IMR-90 (cell line): ENCODE measurements around the gene AFAP1L2. TPM values are rescaled to one million over a fixed set of nuclear protein-coding genes. Genes with fewer than 3 reads are reported as not detected.

Experiments
- ATAC-seq: fragments of 200-7000 bp; cut with Tn5 transposase; 2 replicates; pipeline ENCODE4 v1.9.1; 2020; ENCODE audit warnings: low read depth, mild to moderate bottlenecking, moderate library complexity
- BruUV-seq: library from RNA; stranded (reverse); fragments of 400-500 nt; replicated peaks from 2 replicates; lab custom pipeline; 2021; lab: Mats Ljungman, UMichigan
- CTCF ChIA-PET: fragments of 300-600 bp; formaldehyde crosslinking; extraction: SDS; loops from one replicate; lab custom pipeline; 2021; ENCODE audit warnings: antibody characterized with exemption; lab: Yijun Ruan, JAX
- POLR2A ChIA-PET: fragments of 300-600 bp; sonication (Branson Sonifier 250); formaldehyde crosslinking; loops from one replicate; lab custom pipeline; 2022; ENCODE audit warnings: antibody characterized with exemption; ENCODE audit not compliant: unreplicated experiment; lab: Charles Lee
- DNase-seq: peaks from one replicate; pipeline ENCODE4 v3.0.0; 2013
- H2AFZ ChIP-seq: replicated peaks from 2 replicates; pipeline ENCODE3; 2013; ENCODE audit warnings: low read length, mild to moderate bottlenecking; ENCODE audit not compliant: poor library complexity
- H2AK5ac ChIP-seq: 2 replicates; pipeline ENCODE4 v1.6.1; 2013; ENCODE audit warnings: low read depth, low read length, inconsistent platforms
- H2AK9ac ChIP-seq: replicated peaks from 2 replicates; pipeline ENCODE3; 2013; ENCODE audit warnings: mild to moderate bottlenecking, low read depth, low read length, moderate library complexity; ENCODE audit not compliant: poor library complexity
- H2BK120ac ChIP-seq: 2 replicates; pipeline ENCODE4 v1.6.1; 2013; ENCODE audit warnings: low read depth, low read length, inconsistent platforms
- H2BK15ac ChIP-seq: 3 replicates; pipeline ENCODE4 v1.6.1; 2013; ENCODE audit warnings: low read depth, low read length, inconsistent platforms
- H2BK20ac ChIP-seq: 2 replicates; pipeline ENCODE4 v1.6.1; 2013; ENCODE audit warnings: low read depth, mild to moderate bottlenecking, inconsistent platforms, low read length, moderate library complexity
- H2BK5ac ChIP-seq: 2 replicates; pipeline ENCODE4 v1.6.1; 2013; ENCODE audit warnings: mild to moderate bottlenecking, low read depth, low read length, inconsistent platforms; ENCODE audit not compliant: poor library complexity, severe bottlenecking
- H3K14ac ChIP-seq: replicated peaks from 2 replicates; pipeline ENCODE4 v1.6.1; 2013; ENCODE audit warnings: low read depth, low read length, inconsistent platforms
- H3K18ac ChIP-seq: 2 replicates; pipeline ENCODE4 v1.6.1; 2013; ENCODE audit warnings: low read depth, low read length, control low read depth
- H3K23ac ChIP-seq: 2 replicates; pipeline ENCODE4 v1.6.1; 2013; ENCODE audit warnings: low read depth, low read length, inconsistent platforms
- H3K27ac ChIP-seq: 2 replicates; pipeline ENCODE4 v1.5.1; 2013; ENCODE audit warnings: mild to moderate bottlenecking, control low read depth, low read length; ENCODE audit not compliant: insufficient read depth
- H3K27me3 ChIP-seq: 2 replicates; pipeline ENCODE4 v1.6.1; 2013; ENCODE audit warnings: low read length; ENCODE audit not compliant: control insufficient read depth, insufficient read depth
- H3K36me3 ChIP-seq: 2 replicates; pipeline ENCODE4 v1.6.1; 2013; ENCODE audit warnings: low read length, mixed read lengths; ENCODE audit not compliant: control insufficient read depth, insufficient read depth
- H3K4ac ChIP-seq: 2 replicates; pipeline ENCODE4 v1.6.1; 2013; ENCODE audit warnings: low read depth, low read length, inconsistent platforms
- H3K4me1 ChIP-seq: 2 replicates; pipeline ENCODE4 v1.6.1; 2013; ENCODE audit warnings: low read length, mixed read lengths; ENCODE audit not compliant: control insufficient read depth, insufficient read depth
- H3K4me2 ChIP-seq: 2 replicates; pipeline ENCODE4 v1.6.1; 2013; ENCODE audit warnings: low read depth, mild to moderate bottlenecking, control low read depth, low read length, moderate library complexity
- H3K4me3 ChIP-seq: 2 replicates; pipeline ENCODE4 v1.5.1; 2013; ENCODE audit warnings: low read depth, mild to moderate bottlenecking, control low read depth, low read length, moderate library complexity; ENCODE audit not compliant: insufficient read depth
- H3K56ac ChIP-seq: 2 replicates; pipeline ENCODE4 v1.6.1; 2013; ENCODE audit warnings: low read length, inconsistent platforms; ENCODE audit not compliant: insufficient read depth; ENCODE audit errors: extremely low read depth
- H3K79me1 ChIP-seq, 2 experiments: 2 replicates each; pipeline ENCODE4 v1.6.1; 2013; ENCODE audit warnings: low read length in 2 of 2, inconsistent platforms in 1 of 2, low read depth in 1 of 2
- H3K9ac ChIP-seq: 2 replicates; pipeline ENCODE4 v1.6.1; 2013; ENCODE audit warnings: low read depth, low read length, control low read depth
- H3K9me1 ChIP-seq: 2 replicates; pipeline ENCODE4 v1.6.1; 2013; ENCODE audit warnings: low read length, inconsistent platforms; ENCODE audit not compliant: insufficient read depth
- H3K9me3 ChIP-seq: 2 replicates; pipeline ENCODE4 v1.6.1; 2013; ENCODE audit warnings: low read length; ENCODE audit not compliant: control insufficient read depth, insufficient read depth
- H4K20me1 ChIP-seq: 2 replicates; pipeline ENCODE4 v1.6.1; 2013; ENCODE audit warnings: low read length, inconsistent platforms; ENCODE audit not compliant: insufficient read depth
- H4K5ac ChIP-seq: 2 replicates; pipeline ENCODE4 v1.6.1; 2013; ENCODE audit warnings: mild to moderate bottlenecking, low read depth, low read length, control low read depth
- H4K8ac ChIP-seq, 2 experiments: 2 replicates each; pipeline ENCODE4 v1.6.1; 2013; ENCODE audit warnings: low read depth in 2 of 2, low read length in 2 of 2, control low read depth in 1 of 2, inconsistent platforms in 1 of 2
- H4K91ac ChIP-seq: 2 replicates; pipeline ENCODE4 v1.6.1; 2013; ENCODE audit warnings: low read depth, low read length, inconsistent platforms; ENCODE audit not compliant: insufficient read depth
- CEBPB ChIP-seq: IDR thresholded peaks from 2 replicates; pipeline ENCODE4 v1.6.1; 2012; ENCODE audit warnings: low read depth, low read length, improper control_type of control experiment
- MXI1 ChIP-seq: IDR thresholded peaks from 2 replicates; pipeline ENCODE4 v1.6.1; 2012; ENCODE audit warnings: low read depth, mild to moderate bottlenecking, low read length, moderate library complexity, borderline replicate concordance
- NFE2L2 ChIP-seq: fragments of 150-350 bp; IDR thresholded peaks from 2 replicates; pipeline ENCODE4 v1.6.1; 2016; ENCODE audit warnings: low read depth, mild to moderate bottlenecking, low read length
- RFX5 ChIP-seq: IDR thresholded peaks from 2 replicates; pipeline ENCODE4 v1.8.0; 2012; ENCODE audit warnings: low read depth, mild to moderate bottlenecking, low read length, moderate library complexity
- WGBS, 2 experiments: methylation state at CpG; one replicate each; pipeline versions ENCODE4 v1.1.5 to v1.1.7; 2013; ENCODE audit warnings: missing lambda C conversion rate in 2 of 2; ENCODE audit not compliant: insufficient read length in 1 of 2; ENCODE audit errors: extremely low coverage in 2 of 2; 5-methylcytosine and 5-hydroxymethylcytosine counted together
- dilution Hi-C: fragments of 300-500 bp; cut with HindIII; formaldehyde crosslinking; loops from one replicate; pipeline ENCODE4 v1.14.3; 2018; ENCODE audit warnings: low sequenced_read_pairs; ENCODE audit not compliant: unreplicated experiment
- in situ Hi-C: fragments of 300-500 bp; cut with MboI; formaldehyde crosslinking; loops from 3 replicates; pipeline ENCODE4 v1.14.3; 2019; ENCODE audit warnings: low sequenced_read_pairs, inconsistent platforms, mixed read lengths
- intact Hi-C: fragments of 100-400 bp; cut with micrococcal nuclease; formaldehyde crosslinking; loops from 2 replicates; pipeline ENCODE4 v1.10.0; 2022
- polyA plus RNA-seq, 3 experiments: library from polyadenylated mRNA; depleted of rRNA; stranded (reverse); fragments of >200 nt; gene quantifications; 2 replicates each; pipeline ENCODE4 v1.2.3, GENCODE V29; 2012; ENCODE audit warnings: low replicate concordance in 1 of 3
- total RNA-seq: library from RNA; depleted of rRNA; stranded (reverse); fragments of >200 nt; gene quantifications from 2 replicates; pipeline ENCODE4 v1.2.3, GENCODE V29; 2012
- TF ChIP-seq, protein P1 (sequence below): fragments of 150-350 bp; IDR thresholded peaks from 2 replicates; pipeline ENCODE4 v1.6.1; 2016; ENCODE audit warnings: low read depth, mild to moderate bottlenecking, low read length, moderate library complexity, borderline replicate concordance

AFAP1L2 gene
- total and polyA plus RNA-seq, 2 of the 4 experiments (the other 2 are of a cell fraction) = under 0.01 to 0.10 TPM

- H3K4me2 ChIP-seq = no peak overlapping the region
- no peak overlapping the region for H2BK15ac ChIP-seq
- H3K79me1 ChIP-seq = no peaks in the 10 kb centered on the region
- ChIA-PET POLR2A (no interaction called here), CTCF (no interaction called here)
- no peaks in the 10 kb centered on the region for H3K9me3 ChIP-seq
- no peak overlapping the region for H3K14ac ChIP-seq
- peaks cover 3% of the 10 kb centered on the region; the same call in 1 of the 2 replicates for H3K4me1 ChIP-seq
- dilution Hi-C loops (no loop called here), in situ Hi-C loops (no loop called here), intact Hi-C loops (no loop called here)
- no peak overlapping the region for H3K27ac ChIP-seq
- H4K8ac ChIP-seq = no peak overlapping the region
- H3K18ac ChIP-seq = no peak overlapping the region
- H3K4me3 ChIP-seq = no peak overlapping the region
- no peak overlapping the region for H3K4ac ChIP-seq
- H3K27me3 ChIP-seq = peaks cover 4% of the 10 kb centered on the region; the same call in 1 of the 2 replicates
- H3K56ac ChIP-seq = no peak overlapping the region
- no peak for DNase-seq
- H2AFZ ChIP-seq = no peak overlapping the region
- BruUV-seq = no TSS peak
- no peak overlapping the region for H2AK9ac ChIP-seq
- peaks cover 4% of the 10 kb centered on the region; the same call in 1 of the 2 replicates for H3K9me1 ChIP-seq
- no peak overlapping the region for H4K91ac ChIP-seq
- no peak for TF ChIP-seq MXI1
- TF ChIP-seq CEBPB = no peak
- TF ChIP-seq, protein P1, sequence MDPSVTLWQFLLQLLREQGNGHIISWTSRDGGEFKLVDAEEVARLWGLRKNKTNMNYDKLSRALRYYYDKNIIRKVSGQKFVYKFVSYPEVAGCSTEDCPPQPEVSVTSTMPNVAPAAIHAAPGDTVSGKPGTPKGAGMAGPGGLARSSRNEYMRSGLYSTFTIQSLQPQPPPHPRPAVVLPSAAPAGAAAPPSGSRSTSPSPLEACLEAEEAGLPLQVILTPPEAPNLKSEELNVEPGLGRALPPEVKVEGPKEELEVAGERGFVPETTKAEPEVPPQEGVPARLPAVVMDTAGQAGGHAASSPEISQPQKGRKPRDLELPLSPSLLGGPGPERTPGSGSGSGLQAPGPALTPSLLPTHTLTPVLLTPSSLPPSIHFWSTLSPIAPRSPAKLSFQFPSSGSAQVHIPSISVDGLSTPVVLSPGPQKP = no peak
- TF ChIP-seq RFX5 = no peak
- TF ChIP-seq NFE2L2 = no peak
- H3K9ac ChIP-seq = no peak overlapping the region
- H2BK20ac ChIP-seq = no peak overlapping the region
- no peaks in the 10 kb centered on the region for H4K20me1 ChIP-seq
- no peak overlapping the region for H4K5ac ChIP-seq
- no CpG with 5 or more reads among the region's 4 CpGs for WGBS, 2 experiments
- H2BK120ac ChIP-seq = no peak overlapping the region
- H2BK5ac ChIP-seq = no peak overlapping the region
- H3K36me3 ChIP-seq = no peaks in the 10 kb centered on the region
- no peak overlapping the region for H3K23ac ChIP-seq
- no peak for ATAC-seq
- H2AK5ac ChIP-seq = no peak overlapping the region
Measured at GRCh38 chr10:114356126-114356525, 48.2 kb downstream of the AFAP1L2 start.
